Cardiac muscle cell (in vitro differentiated cells and primary cell): ENCODE data around the gene CDC42EP1. TPM values are rescaled to one million over a fixed set of nuclear protein-coding genes. Genes with fewer than 3 reads are reported as not detected.

Experiments used
- DNase-seq, 2 donors: peaks; one replicate each; pipeline versions ENCODE4 v3.0.0 to v3.0.0-alpha.2; 2010 to 2017; ENCODE audit warnings: low read depth in 1 of 2, low spot score in 1 of 2
- H3K27ac ChIP-seq: fragments of 200-600 bp; sonication (generic); 2 replicates; pipeline ENCODE4 v1.5.1; 2016
- H3K27me3 ChIP-seq: fragments of 200-600 bp; sonication (generic); 2 replicates; pipeline ENCODE4 v1.6.0; 2016; ENCODE audit warnings: control low read depth
- H3K36me3 ChIP-seq: fragments of 200-600 bp; sonication (generic); 2 replicates; pipeline ENCODE4 v1.5.1; 2016; ENCODE audit warnings: control low read depth
- H3K4me1 ChIP-seq: fragments of 200-600 bp; sonication (generic); 2 replicates; pipeline ENCODE4 v1.8.1; 2017; ENCODE audit warnings: low read depth, mild to moderate bottlenecking, mixed run types
- H3K4me3 ChIP-seq: fragments of 200-600 bp; sonication (generic); 2 replicates; pipeline ENCODE4 v1.5.1; 2016; ENCODE audit warnings: mild to moderate bottlenecking
- H3K9me3 ChIP-seq: fragments of 200-600 bp; sonication (generic); 2 replicates; pipeline ENCODE4 v1.5.1; 2017; ENCODE audit warnings: low read depth, mild to moderate bottlenecking, control low read depth
- CTCF ChIP-seq: IDR thresholded peaks from 2 replicates; pipeline ENCODE4 v1.5.1; 2012; ENCODE audit warnings: low read depth, mild to moderate bottlenecking, low read length
- polyA plus RNA-seq: library from polyadenylated mRNA; unstranded; fragments of >200 nt; fragmentation: Nextera tagmentation; extraction: Ambion mirVana; gene quantifications from 2 replicates; pipeline ENCODE4 v1.2.1, GENCODE V29; 2016
- total RNA-seq: library from RNA; depleted of rRNA; stranded (reverse); fragments of >200 nt; gene quantifications from 2 replicates; pipeline ENCODE4 v1.2.3, GENCODE V29; 2016

CDC42EP1 gene
- total and polyA plus RNA-seq, 2 experiments from 2014 or later = 10.9 to 12.7 TPM

GRCh38 chr22:37517826-37518450, 42.3 kb upstream of the CDC42EP1 start:
- Histone ChIP-seq H3K9me3 (no peaks in the 10 kb centered on the region), H3K4me1 (no peaks in the 10 kb centered on the region), H3K36me3 (no peaks in the 10 kb centered on the region), H3K4me3 (no peak overlapping the region), H3K27ac (no peak overlapping the region), H3K27me3 (peaks cover 49% of the 10 kb centered on the region)
- no peak for TF ChIP-seq CTCF
- no peak for DNase-seq

GRCh38 chr22:37518509-37519267, 41.6 kb upstream of the CDC42EP1 start:
- peak; percentile 15 to 26 for DNase-seq
- H3K36me3 ChIP-seq = no peaks in the 10 kb centered on the region
- H3K9me3 ChIP-seq = no peaks in the 10 kb centered on the region
- no peak overlapping the region for H3K27ac ChIP-seq
- peak overlapping the region; percentile 55 for H3K4me3 ChIP-seq
- H3K4me1 ChIP-seq = no peaks in the 10 kb centered on the region
- TF ChIP-seq CTCF = no peak
- peaks cover 49% of the 10 kb centered on the region for H3K27me3 ChIP-seq

GRCh38 chr22:37519268-37520195, 40.7 kb upstream of the CDC42EP1 start, which contains the start of gene CARD10:
Gene CARD10 (minus strand): TSS chr22:37519415. CDS start chr22:37519200, 215 bp downstream.
- peak; percentile 44 to 49 for DNase-seq
- peak within 1 kb of the TSS; percentile 55 for H3K4me3 ChIP-seq
- no peak for TF ChIP-seq CTCF
- H3K36me3 ChIP-seq = no peaks in the 10 kb centered on the region
- peaks cover 49% of the 10 kb centered on the region for H3K27me3 ChIP-seq
- no peaks in the 10 kb centered on the region for H3K9me3 ChIP-seq
- H3K4me1 ChIP-seq = no peaks in the 10 kb centered on the region
- no peak within 1 kb of the TSS for H3K27ac ChIP-seq

- no peak overlapping the region for H3K4me3 ChIP-seq
- H3K36me3 ChIP-seq = no peaks in the 10 kb centered on the region
- H3K4me1 ChIP-seq = no peaks in the 10 kb centered on the region
- H3K9me3 ChIP-seq = no peaks in the 10 kb centered on the region
- peak in 1 of 2 donors; percentile 27 for DNase-seq
- TF ChIP-seq CTCF = no peak
- peaks cover 49% of the 10 kb centered on the region for H3K27me3 ChIP-seq
- H3K27ac ChIP-seq = no peak overlapping the region
Measured at GRCh38 chr22:37520776-37521191, 39.5 kb upstream of the CDC42EP1 start.

- Histone ChIP-seq H3K4me3 (no peak overlapping the region), H3K27me3 (peaks cover 49% of the 10 kb centered on the region), H3K9me3 (no peaks in the 10 kb centered on the region), H3K36me3 (no peaks in the 10 kb centered on the region), H3K4me1 (no peaks in the 10 kb centered on the region), H3K27ac (no peak overlapping the region)
- no peak for DNase-seq
- no peak for TF ChIP-seq CTCF
Measured at GRCh38 chr22:37521236-37521739, 39.0 kb upstream of the CDC42EP1 start.
